Natural killer cell (primary cell): ENCODE results near the gene ZNF70. TPM values are rescaled to one million over a fixed set of nuclear protein-coding genes. Genes with fewer than 3 reads are reported as not detected.

Experiments used
- ATAC-seq, 3 donors: fragments of 150-1000 bp in 2 of 3; fragments of 200-7000 bp in 1 of 3; cut with Tn5 transposase; 1 replicate in 1 of 3; 2 replicates in 2 of 3; pipeline ENCODE4 v1.10.0; 2021; ENCODE audit warnings: mild to moderate bottlenecking in 2 of 3, moderate library complexity in 2 of 3
- DNase-seq, 2 donors: peaks; one replicate each; pipeline versions ENCODE4 v3.0.0 to v3.0.0-alpha.2; 2013 to 2021; ENCODE audit warnings: mixed read lengths in 1 of 2
- H3K27ac ChIP-seq: one replicate; pipeline ENCODE4 v1.5.1; 2013; ENCODE audit warnings: mild to moderate bottlenecking, low read length
- H3K27me3 ChIP-seq: one replicate; pipeline ENCODE4 v1.6.1; 2013; ENCODE audit warnings: low read length; ENCODE audit not compliant: control insufficient read depth, insufficient read depth
- H3K36me3 ChIP-seq: one replicate; pipeline ENCODE4 v1.6.1; 2013; ENCODE audit warnings: low read length; ENCODE audit not compliant: control insufficient read depth, insufficient read depth
- H3K4me1 ChIP-seq: one replicate; pipeline ENCODE4 v1.6.1; 2013; ENCODE audit warnings: low read length; ENCODE audit not compliant: control insufficient read depth, insufficient read depth
- H3K4me3 ChIP-seq: one replicate; pipeline ENCODE4 v1.5.1; 2013; ENCODE audit warnings: low read length
- H3K9me3 ChIP-seq: one replicate; pipeline ENCODE4 v1.6.1; 2013; ENCODE audit warnings: low read length; ENCODE audit not compliant: control insufficient read depth, insufficient read depth
- H3K27ac Mint-ChIP-seq, 2 donors: one replicate each; pipeline ENCODE4 v1.8.0; 2022; ENCODE audit warnings: mild to moderate bottlenecking in 2 of 2, mixed read lengths in 2 of 2, moderate library complexity in 1 of 2
- H3K27me3 Mint-ChIP-seq, 2 donors: one replicate each; pipeline ENCODE4 v1.8.0; 2022; ENCODE audit warnings: low read depth in 2 of 2, mixed read lengths in 2 of 2
- H3K36me3 Mint-ChIP-seq: one replicate; pipeline ENCODE4 v1.8.0; 2022; ENCODE audit warnings: mixed read lengths
- H3K4me1 Mint-ChIP-seq, 2 donors: one replicate each; pipeline ENCODE4 v1.8.0; 2022; ENCODE audit warnings: mixed read lengths in 2 of 2
- H3K4me3 Mint-ChIP-seq: one replicate; pipeline ENCODE4 v1.8.0; 2022; ENCODE audit warnings: mild to moderate bottlenecking, moderate library complexity, mixed read lengths
- H3K9me3 Mint-ChIP-seq, 2 donors: one replicate each; pipeline ENCODE4 v1.8.0; 2022; ENCODE audit warnings: mixed read lengths in 2 of 2
- WGBS: methylation state at CpG from one replicate; pipeline ENCODE4 v1.1.7; 2013; ENCODE audit warnings: missing lambda C conversion rate; ENCODE audit not compliant: insufficient coverage; 5-methylcytosine and 5-hydroxymethylcytosine counted together
- intact Hi-C: fragments of 100-400 bp; cut with micrococcal nuclease; formaldehyde crosslinking; loops from one replicate; pipeline ENCODE4 v1.14.2; 2022
- total RNA-seq, 4 donors: library from RNA; stranded (reverse); fragments of 120-200 nt in 1 of 4; gene quantifications; one replicate each; pipeline versions ENCODE4 v1.2.3 to v1.2.4, GENCODE V29; 2013 to 2022
- TF ChIP-seq, protein P1 (sequence below): fragments of 200-600 bp; IDR thresholded peaks from one replicate; pipeline ENCODE4 v1.8.0; 2022; ENCODE audit warnings: antibody characterized with exemption

The ZNF70 gene
- total RNA-seq, 3 donors from 2014 or later (not counting 1 experiment from before 2014, with no cell fraction given) = 7.4 to 9.1 (median 7.7) TPM

DNA sequence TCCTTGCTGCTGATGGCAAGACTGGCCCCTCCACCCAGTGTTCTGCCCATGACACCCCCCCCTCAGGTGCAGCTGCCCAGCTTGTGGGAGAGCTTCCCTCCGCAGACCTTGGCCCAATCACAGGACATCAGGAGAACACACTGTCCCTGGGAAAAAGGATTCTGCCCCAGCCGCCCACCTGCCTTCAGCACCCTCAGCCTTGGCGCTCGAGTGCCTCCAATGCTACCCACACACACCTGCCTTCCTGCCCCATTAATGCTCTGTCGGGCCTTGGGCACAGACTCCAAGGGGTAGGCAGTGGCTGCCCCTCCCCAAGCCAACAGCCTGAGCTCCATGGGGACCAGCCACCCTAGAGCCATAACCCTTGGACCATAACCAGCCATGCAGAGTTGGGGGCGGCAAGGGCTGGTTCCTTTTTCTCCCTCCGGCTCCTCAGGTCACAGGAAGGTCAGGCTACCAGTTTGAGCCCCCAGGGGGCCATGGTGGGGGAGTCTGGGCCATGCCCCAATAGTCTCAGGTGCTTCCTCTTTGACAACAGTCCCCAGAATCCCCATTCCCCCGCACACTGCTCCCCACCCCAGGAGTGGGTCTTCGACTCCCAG lies 1.3 kb upstream of the ZNF70 start:
- peak overlapping the region; percentile 23 to 91 for H3K27ac Mint-ChIP-seq
- peaks cover 14 to 19% of the 10 kb centered on the region in 2 donors for H3K4me1 Mint-ChIP-seq
- H3K36me3 Mint-ChIP-seq = no peaks in the 10 kb centered on the region
- no peaks in the 10 kb centered on the region for H3K9me3 Mint-ChIP-seq
- Histone ChIP-seq H3K4me1 (peaks cover 26% of the 10 kb centered on the region), H3K27me3 (no peaks in the 10 kb centered on the region), H3K9me3 (no peaks in the 10 kb centered on the region), H3K36me3 (no peaks in the 10 kb centered on the region), H3K27ac (peak overlapping the region; percentile 76), H3K4me3 (peak overlapping the region; percentile 58)
- no peak for ATAC-seq
- H3K27me3 Mint-ChIP-seq = no peaks in the 10 kb centered on the region
- peak overlapping the region; percentile 78 for H3K4me3 Mint-ChIP-seq
- WGBS = 55% methylated on average over 9 of the region's 9 CpGs
- no peak for DNase-seq
- TF ChIP-seq, protein P1, sequence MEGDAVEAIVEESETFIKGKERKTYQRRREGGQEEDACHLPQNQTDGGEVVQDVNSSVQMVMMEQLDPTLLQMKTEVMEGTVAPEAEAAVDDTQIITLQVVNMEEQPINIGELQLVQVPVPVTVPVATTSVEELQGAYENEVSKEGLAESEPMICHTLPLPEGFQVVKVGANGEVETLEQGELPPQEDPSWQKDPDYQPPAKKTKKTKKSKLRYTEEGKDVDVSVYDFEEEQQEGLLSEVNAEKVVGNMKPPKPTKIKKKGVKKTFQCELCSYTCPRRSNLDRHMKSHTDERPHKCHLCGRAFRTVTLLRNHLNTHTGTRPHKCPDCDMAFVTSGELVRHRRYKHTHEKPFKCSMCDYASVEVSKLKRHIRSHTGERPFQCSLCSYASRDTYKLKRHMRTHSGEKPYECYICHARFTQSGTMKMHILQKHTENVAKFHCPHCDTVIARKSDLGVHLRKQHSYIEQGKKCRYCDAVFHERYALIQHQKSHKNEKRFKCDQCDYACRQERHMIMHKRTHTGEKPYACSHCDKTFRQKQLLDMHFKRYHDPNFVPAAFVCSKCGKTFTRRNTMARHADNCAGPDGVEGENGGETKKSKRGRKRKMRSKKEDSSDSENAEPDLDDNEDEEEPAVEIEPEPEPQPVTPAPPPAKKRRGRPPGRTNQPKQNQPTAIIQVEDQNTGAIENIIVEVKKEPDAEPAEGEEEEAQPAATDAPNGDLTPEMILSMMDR = no peak
- intact Hi-C loops = no loop called here

- DNase-seq (no peak), ATAC-seq (peak in 2 of 3 donors; percentile 9 to 11)
- 36% methylated on average over 20 of the region's 22 CpGs for WGBS
Observed at GRCh38 chr22:23751441-23751996, 607 bp upstream of the ZNF70 start.

GRCh38 chr22:23750367-23750713 lies 572 bp downstream of the ZNF70 start:
- H3K27me3 Mint-ChIP-seq = no peaks in the 10 kb centered on the region
- H3K36me3 Mint-ChIP-seq = no peaks in the 10 kb centered on the region
- H3K9me3 Mint-ChIP-seq = no peaks in the 10 kb centered on the region
- WGBS = 39% methylated on average over 5 of the region's 5 CpGs
- peak overlapping the region; percentile 82 to 91 for H3K27ac Mint-ChIP-seq
- no peaks in the 10 kb centered on the region for H3K36me3 ChIP-seq
- DNase-seq (no peak), ATAC-seq (no peak)
- no peaks in the 10 kb centered on the region for H3K27me3 ChIP-seq
- peaks cover 26% of the 10 kb centered on the region for H3K4me1 ChIP-seq
- peak overlapping the region; percentile 53 for H3K4me3 ChIP-seq
- H3K27ac ChIP-seq = peak overlapping the region; percentile 52
- TF ChIP-seq, protein P1 = no peak
- intact Hi-C loops = no loop called here
- H3K9me3 ChIP-seq = no peaks in the 10 kb centered on the region
- peaks cover 20 to 33% of the 10 kb centered on the region in 2 donors for H3K4me1 Mint-ChIP-seq
- H3K4me3 Mint-ChIP-seq = peak overlapping the region; percentile 92

More at GRCh38 chr22:23751441-23751996, 607 bp upstream of the ZNF70 start:
- no peaks in the 10 kb centered on the region for H3K36me3 Mint-ChIP-seq
- Histone ChIP-seq H3K36me3 (no peaks in the 10 kb centered on the region), H3K4me1 (peaks cover 26% of the 10 kb centered on the region), H3K4me3 (peak overlapping the region; percentile 58), H3K27me3 (no peaks in the 10 kb centered on the region), H3K9me3 (no peaks in the 10 kb centered on the region), H3K27ac (peak overlapping the region; percentile 75)
- no peaks in the 10 kb centered on the region for H3K27me3 Mint-ChIP-seq
- H3K27ac Mint-ChIP-seq = peak overlapping the region; percentile 82 to 91
- H3K4me3 Mint-ChIP-seq = peak overlapping the region; percentile 89
- H3K4me1 Mint-ChIP-seq = peaks cover 18 to 23% of the 10 kb centered on the region in 2 donors
- intact Hi-C loops = no loop called here
- H3K9me3 Mint-ChIP-seq = no peaks in the 10 kb centered on the region
- TF ChIP-seq, protein P1 = no peak
